ENCODE data around the gene KNDC1.

KNDC1 gene

DNA sequence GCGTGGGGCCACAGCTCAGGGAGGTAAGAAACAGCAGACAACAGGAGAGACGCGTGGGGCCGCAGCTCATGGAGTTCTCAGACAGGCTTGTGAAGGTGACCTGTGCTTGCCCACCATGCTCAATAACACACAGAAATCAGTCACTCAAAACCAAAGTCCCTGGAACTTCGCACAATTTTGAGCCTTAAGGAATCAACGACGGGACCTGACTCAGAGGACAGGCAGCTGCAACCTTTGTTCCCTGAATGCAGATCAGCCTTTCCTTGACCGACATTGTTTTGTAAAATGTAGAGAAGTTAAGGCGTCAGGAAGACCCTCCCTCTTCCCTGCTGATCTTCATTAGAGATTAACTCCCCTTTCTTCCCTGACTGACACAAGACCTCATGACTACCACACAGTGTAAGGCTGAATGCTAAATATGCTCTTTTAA, 8.5 kb upstream of the KNDC1 start:
- TF ChIP-seq, protein P1, sequence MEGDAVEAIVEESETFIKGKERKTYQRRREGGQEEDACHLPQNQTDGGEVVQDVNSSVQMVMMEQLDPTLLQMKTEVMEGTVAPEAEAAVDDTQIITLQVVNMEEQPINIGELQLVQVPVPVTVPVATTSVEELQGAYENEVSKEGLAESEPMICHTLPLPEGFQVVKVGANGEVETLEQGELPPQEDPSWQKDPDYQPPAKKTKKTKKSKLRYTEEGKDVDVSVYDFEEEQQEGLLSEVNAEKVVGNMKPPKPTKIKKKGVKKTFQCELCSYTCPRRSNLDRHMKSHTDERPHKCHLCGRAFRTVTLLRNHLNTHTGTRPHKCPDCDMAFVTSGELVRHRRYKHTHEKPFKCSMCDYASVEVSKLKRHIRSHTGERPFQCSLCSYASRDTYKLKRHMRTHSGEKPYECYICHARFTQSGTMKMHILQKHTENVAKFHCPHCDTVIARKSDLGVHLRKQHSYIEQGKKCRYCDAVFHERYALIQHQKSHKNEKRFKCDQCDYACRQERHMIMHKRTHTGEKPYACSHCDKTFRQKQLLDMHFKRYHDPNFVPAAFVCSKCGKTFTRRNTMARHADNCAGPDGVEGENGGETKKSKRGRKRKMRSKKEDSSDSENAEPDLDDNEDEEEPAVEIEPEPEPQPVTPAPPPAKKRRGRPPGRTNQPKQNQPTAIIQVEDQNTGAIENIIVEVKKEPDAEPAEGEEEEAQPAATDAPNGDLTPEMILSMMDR (IDR thresholded peaks at IDR 0.05; ENCODE audit: insufficient read depth, low read length, poor library complexity, severe bottlenecking), result no peak
- Histone ChIP-seq H3K4me3 (replicated peaks; ENCODE audit: low read depth, low read length) (no peak overlapping the region), H3K27me3 (replicated peaks; ENCODE audit: control insufficient read depth, insufficient read depth, low read length) (no peaks in the 10 kb centered on the region)

DNA sequence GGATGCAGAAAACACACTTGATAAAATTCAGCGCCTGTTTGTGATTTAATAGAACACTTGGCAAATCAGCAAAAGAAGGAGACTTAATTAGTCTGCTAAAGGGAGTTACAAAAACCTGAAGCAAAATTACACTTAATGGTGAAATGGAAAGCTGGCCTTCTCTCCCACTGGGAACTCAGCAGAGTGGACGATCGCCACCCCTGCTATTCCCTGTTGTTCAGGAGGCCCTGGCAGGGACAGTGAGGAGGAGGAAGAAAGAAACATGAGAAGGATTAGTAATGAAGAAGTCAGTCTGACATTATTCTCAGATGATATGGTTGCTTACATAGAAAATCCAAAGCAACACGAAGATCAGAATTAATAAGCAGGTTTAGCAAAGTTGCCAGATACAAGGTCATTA, 5.6 kb upstream of the KNDC1 start:
- no peak for DNase-seq (ENCODE audit: extremely low read depth, insufficient read length)
- Histone ChIP-seq H3K27me3 (replicated peaks; ENCODE audit: control insufficient read depth, insufficient read depth, low read length) (no peaks in the 10 kb centered on the region), H3K4me3 (replicated peaks; ENCODE audit: low read depth, low read length) (no peak overlapping the region), H3K36me3 (ENCODE audit: control insufficient read depth, insufficient read depth, low read length) (no peaks in the 10 kb centered on the region)
- TF ChIP-seq, protein P1 (IDR thresholded peaks at IDR 0.05; ENCODE audit: insufficient read depth, low read length, poor library complexity, severe bottlenecking), result no peak

More for the DNA sequence above, 8.5 kb upstream of the KNDC1 start:
- DNase-seq (ENCODE audit: extremely low read depth, insufficient read length), result no peak
- no peaks in the 10 kb centered on the region for H3K36me3 ChIP-seq (ENCODE audit: control insufficient read depth, insufficient read depth, low read length)

DNA sequence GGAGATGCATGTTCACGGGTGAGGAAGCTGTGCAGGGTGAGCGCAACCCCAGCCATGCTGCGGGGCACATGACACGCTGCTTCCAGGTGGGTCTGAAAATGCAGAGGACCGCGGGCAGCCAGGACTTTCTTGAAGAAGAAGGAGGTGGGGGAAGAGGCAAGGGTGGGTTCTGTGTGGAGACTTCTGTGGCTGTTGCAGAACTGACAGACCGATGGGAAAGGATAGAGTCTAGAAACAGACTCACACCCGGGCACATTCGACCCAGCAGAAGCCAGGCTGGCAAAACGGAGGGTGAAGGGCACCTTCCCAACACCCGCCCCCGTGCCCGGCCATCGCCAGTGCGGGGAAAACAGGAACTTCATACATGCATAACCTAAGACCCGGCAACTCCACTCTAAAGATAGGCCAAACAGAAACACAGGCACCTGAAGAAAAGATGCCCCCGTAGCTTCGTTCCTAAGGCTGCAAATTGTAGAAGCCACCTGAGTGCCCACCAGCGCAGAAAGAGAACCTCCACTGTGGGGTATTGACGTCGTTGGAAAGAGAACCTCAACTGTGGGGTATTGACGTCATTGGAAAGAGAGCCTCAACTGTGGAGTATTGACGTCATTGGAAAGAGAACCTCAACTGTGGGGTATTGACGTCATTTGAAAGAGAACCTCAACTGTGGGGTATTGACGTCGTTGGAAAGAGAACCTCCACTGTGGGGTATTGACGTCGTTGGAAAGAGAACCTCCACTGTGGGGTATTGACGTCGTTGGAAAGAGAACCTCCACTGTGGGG, 4.8 kb upstream of the KNDC1 start:
- TF ChIP-seq, protein P1 (IDR thresholded peaks at IDR 0.05; ENCODE audit: insufficient read depth, low read length, poor library complexity, severe bottlenecking), result no peak
- Histone ChIP-seq H3K27me3 (replicated peaks; ENCODE audit: control insufficient read depth, insufficient read depth, low read length) (no peaks in the 10 kb centered on the region; the same call in 1 of the 2 replicates), H3K4me3 (replicated peaks; ENCODE audit: low read depth, low read length) (no peak overlapping the region), H3K36me3 (ENCODE audit: control insufficient read depth, insufficient read depth, low read length) (no peaks in the 10 kb centered on the region)
- DNase-seq (ENCODE audit: extremely low read depth, insufficient read length), result no peak

DNA sequence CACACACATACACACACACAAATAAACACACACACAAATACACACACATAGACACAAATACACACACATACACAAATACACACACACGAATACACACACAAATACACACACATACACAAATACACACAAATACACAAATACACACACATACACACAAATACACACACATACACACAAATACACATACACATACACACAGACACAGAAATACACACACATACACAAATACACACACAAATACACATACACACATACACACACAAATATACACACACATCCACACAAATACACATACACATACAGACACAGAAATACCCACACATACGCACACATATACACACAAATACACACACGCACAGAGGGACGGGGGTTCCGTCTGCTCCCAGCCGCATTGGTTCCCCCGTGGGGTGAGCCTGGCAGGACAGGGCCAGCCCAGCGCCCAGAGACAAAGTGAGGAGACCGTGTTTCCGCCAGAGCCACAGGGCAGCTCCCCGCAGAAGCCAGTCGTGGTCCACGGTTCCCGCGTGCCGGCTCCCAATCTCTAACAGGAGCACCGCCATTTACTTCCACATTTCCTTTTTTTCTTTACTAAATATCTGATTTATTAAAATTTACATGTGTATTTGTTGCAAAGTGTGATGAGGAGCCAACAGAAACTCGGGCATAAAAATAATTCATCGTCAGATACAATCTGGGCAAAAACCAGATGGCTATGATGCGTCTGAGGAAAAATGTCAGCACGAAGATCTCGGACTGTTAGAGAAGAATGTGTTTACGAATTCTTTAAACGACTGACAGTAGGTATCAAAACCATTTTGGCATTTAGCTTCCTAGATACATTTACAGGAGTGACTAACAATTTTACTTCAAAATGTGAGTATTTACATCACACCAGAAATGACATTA, 3.1 kb upstream of the KNDC1 start:
- no peaks in the 10 kb centered on the region for H3K36me3 ChIP-seq (ENCODE audit: control insufficient read depth, insufficient read depth, low read length)
- TF ChIP-seq, protein P1 (IDR thresholded peaks at IDR 0.05; ENCODE audit: insufficient read depth, low read length, poor library complexity, severe bottlenecking), result no peak
- DNase-seq (ENCODE audit: extremely low read depth, insufficient read length), result no peak
- no peak overlapping the region for H3K4me3 ChIP-seq (replicated peaks; ENCODE audit: low read depth, low read length)
- no peaks in the 10 kb centered on the region; the same call in 1 of the 2 replicates for H3K27me3 ChIP-seq (replicated peaks; ENCODE audit: control insufficient read depth, insufficient read depth, low read length)

DNA sequence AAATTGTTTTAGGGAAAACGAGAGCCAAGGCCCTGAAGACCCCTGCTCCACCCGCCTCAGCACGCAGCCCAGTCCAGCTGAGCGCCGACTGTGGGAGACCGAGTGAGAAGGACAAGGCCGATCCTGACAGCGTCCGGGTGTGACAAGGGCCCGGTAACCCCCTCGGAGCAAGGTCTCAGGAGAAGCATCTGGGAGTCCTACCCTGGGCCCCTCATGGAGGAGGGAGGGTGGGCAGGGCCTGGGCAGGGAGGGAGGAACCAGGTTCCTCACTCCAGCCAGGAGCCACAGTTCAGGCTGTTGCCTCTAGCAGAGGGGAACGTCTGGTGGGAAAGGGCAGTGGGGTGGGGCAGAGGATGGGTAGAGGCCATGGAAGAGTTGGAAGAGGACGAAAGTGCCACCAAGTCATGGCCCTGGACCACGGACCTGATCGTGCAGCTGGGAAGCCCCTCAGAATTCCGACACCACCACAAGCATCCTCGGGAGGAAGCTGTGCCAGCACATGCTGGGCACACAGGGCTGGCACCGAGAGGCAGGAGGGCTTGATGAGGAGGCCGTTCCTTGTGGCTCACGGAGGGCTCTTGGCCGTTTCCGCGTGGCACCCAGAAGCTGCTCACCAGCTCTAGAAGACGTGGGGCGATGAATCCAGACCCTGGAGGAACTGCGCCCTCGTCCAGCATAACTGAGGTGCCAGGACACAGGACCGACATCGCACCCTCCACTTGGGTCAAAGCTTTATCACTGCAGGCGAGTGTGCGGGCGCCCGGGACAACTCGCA, 2.2 kb upstream of the KNDC1 start:
- Histone ChIP-seq H3K4me3 (replicated peaks; ENCODE audit: low read depth, low read length) (no peak overlapping the region), H3K27me3 (replicated peaks; ENCODE audit: control insufficient read depth, insufficient read depth, low read length) (no peaks in the 10 kb centered on the region; the same call in 1 of the 2 replicates), H3K36me3 (ENCODE audit: control insufficient read depth, insufficient read depth, low read length) (no peaks in the 10 kb centered on the region)
- TF ChIP-seq, protein P1 (IDR thresholded peaks at IDR 0.05; ENCODE audit: insufficient read depth, low read length, poor library complexity, severe bottlenecking), result no peak
- DNase-seq (ENCODE audit: extremely low read depth, insufficient read length), result no peak
